Peyer's patch (tissue), 4 donors: Measurements from ENCODE around the gene URI1.

Source experiments
- POLR2A ChIP-seq, 2 donors: fragments of 450-650 bp; IDR thresholded peaks; one replicate each; pipeline ENCODE4 v1.5.1; 2017; ENCODE audit warnings: antibody characterized with exemption in 2 of 2, mild to moderate bottlenecking in 2 of 2, moderate library complexity in 2 of 2
- TF ChIP-seq, protein P1 (sequence below), 6 experiments: fragments of 450-650 bp in 4 of 6; fragments of 200-600 bp in 2 of 6; sonication (generic) in 1 of 6; IDR thresholded peaks; one replicate each; pipeline ENCODE4 v1.5.1; 2017 to 2019; ENCODE audit warnings: antibody characterized with exemption in 6 of 6, mild to moderate bottlenecking in 3 of 6, moderate library complexity in 1 of 6

DNA sequence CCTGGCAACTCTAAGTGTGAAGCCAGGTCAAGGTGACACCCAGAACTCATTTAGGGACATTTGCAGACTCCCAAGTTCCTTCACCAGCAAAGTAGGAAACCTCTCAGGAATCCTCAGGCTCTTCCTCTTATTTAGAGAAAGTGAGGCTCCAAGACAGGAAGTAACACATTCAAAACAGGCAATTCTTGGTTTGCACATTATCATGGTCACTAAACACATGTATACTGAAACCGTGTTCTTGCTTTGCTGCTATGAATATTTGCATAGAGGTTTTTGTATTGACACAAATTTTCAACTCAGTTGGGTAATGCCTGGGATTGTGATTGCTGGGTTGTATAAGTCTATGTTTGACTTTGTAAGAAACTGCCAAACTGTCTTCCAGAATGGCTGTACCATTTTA lies 13.2 kb upstream of the URI1 start:
- TF ChIP-seq, protein P1, sequence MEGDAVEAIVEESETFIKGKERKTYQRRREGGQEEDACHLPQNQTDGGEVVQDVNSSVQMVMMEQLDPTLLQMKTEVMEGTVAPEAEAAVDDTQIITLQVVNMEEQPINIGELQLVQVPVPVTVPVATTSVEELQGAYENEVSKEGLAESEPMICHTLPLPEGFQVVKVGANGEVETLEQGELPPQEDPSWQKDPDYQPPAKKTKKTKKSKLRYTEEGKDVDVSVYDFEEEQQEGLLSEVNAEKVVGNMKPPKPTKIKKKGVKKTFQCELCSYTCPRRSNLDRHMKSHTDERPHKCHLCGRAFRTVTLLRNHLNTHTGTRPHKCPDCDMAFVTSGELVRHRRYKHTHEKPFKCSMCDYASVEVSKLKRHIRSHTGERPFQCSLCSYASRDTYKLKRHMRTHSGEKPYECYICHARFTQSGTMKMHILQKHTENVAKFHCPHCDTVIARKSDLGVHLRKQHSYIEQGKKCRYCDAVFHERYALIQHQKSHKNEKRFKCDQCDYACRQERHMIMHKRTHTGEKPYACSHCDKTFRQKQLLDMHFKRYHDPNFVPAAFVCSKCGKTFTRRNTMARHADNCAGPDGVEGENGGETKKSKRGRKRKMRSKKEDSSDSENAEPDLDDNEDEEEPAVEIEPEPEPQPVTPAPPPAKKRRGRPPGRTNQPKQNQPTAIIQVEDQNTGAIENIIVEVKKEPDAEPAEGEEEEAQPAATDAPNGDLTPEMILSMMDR (IDR thresholded peaks at IDR 0.05) = no peak
- no peak for TF ChIP-seq POLR2A (IDR thresholded peaks at IDR 0.05)
